GM12864 (cell line): Measurements from ENCODE around the gene TSHZ1.

Experiments
- DNase-seq: peaks from one replicate; pipeline ENCODE4 v3.0.0-alpha.2; 2011; ENCODE audit warnings: low read depth
- H3K4me3 ChIP-seq: 2 replicates; pipeline ENCODE4 v1.5.1; 2011; ENCODE audit warnings: mild to moderate bottlenecking, low read depth, low read length, control low read depth
- CTCF ChIP-seq: IDR thresholded peaks from 2 replicates; pipeline ENCODE4 v1.5.1; 2011; ENCODE audit warnings: low read depth, mild to moderate bottlenecking, moderate library complexity, low read length, control low read depth, inconsistent platforms; ENCODE audit errors: missing control alignments

TSHZ1 gene

GRCh38 chr18:75287700-75288099 is 77.1 kb downstream of the TSHZ1 start:
- no peak for DNase-seq
- H3K4me3 ChIP-seq: no peak overlapping the region
- no peak for TF ChIP-seq CTCF

GRCh38 chr18:75289761-75290160 is 79.2 kb downstream of the TSHZ1 start:
- H3K4me3 ChIP-seq: no peak overlapping the region
- DNase-seq: no peak
- no peak for TF ChIP-seq CTCF

- no peak for TF ChIP-seq CTCF
- no peak overlapping the region for H3K4me3 ChIP-seq
- DNase-seq: no peak
Measured at GRCh38 chr18:75290737-75291358, 80.3 kb downstream of the TSHZ1 start.

GRCh38 chr18:75291460-75291859 is 80.9 kb downstream of the TSHZ1 start:
- DNase-seq: no peak
- TF ChIP-seq CTCF: no peak
- H3K4me3 ChIP-seq: no peak overlapping the region

- DNase-seq: no peak
- no peak overlapping the region for H3K4me3 ChIP-seq
- TF ChIP-seq CTCF: no peak
Measured at GRCh38 chr18:75293591-75293990, 83.0 kb downstream of the TSHZ1 start.

- no peak for DNase-seq
- no peak for TF ChIP-seq CTCF
- no peak overlapping the region for H3K4me3 ChIP-seq
Measured at GRCh38 chr18:75297731-75298130, 87.1 kb downstream of the TSHZ1 start.
